ENCODE data around the gene MICAL3.

The MICAL3 gene

DNA sequence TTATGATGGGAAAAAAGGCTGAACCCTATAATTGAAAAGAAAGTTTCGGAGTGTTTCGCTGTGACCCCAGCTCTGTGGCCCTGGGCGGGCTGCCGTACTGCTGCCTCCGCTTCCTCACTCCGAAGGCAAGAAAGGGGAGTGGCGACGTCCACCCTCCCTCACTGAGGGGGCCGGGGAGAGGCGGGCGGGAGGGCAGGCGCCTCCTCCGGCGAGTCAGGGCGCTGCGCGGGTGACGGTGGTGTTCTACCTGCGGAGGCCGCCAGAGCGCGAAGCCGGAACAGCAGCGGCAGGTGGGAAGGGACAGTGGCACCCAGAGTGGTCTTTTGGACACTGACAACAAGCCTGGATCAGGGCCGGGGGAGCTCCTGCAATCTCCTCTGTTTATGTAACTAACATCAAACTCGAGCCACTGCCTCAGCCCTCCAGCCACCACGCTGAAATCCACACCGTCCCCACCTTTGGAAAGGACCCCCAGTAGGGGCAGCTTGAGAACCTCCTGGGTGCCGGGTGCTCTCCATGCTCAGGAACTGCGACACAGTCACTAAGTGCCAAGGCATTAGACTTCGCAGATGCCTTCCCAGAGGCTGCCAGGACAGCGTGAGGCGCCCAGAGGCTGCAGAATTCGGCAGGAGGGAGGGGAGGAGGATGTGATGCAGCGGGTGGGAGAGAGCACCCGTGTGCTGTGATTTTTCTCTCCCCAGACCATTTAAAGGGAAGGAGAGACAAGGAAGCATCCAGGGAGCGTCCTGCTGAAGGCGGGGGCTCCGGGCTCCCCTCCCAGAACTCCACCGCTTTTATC lies 275.6 kb downstream of the MICAL3 start:
- no peak overlapping the region for H3K4me2 ChIP-seq (ENCODE audit: low read length)
- no peaks in the 10 kb centered on the region for H3K27me3 ChIP-seq (ENCODE audit: control insufficient read depth, insufficient read depth, low read length)
- H3K79me2 ChIP-seq, result no peaks in the 10 kb centered on the region
- TF ChIP-seq, protein P1, sequence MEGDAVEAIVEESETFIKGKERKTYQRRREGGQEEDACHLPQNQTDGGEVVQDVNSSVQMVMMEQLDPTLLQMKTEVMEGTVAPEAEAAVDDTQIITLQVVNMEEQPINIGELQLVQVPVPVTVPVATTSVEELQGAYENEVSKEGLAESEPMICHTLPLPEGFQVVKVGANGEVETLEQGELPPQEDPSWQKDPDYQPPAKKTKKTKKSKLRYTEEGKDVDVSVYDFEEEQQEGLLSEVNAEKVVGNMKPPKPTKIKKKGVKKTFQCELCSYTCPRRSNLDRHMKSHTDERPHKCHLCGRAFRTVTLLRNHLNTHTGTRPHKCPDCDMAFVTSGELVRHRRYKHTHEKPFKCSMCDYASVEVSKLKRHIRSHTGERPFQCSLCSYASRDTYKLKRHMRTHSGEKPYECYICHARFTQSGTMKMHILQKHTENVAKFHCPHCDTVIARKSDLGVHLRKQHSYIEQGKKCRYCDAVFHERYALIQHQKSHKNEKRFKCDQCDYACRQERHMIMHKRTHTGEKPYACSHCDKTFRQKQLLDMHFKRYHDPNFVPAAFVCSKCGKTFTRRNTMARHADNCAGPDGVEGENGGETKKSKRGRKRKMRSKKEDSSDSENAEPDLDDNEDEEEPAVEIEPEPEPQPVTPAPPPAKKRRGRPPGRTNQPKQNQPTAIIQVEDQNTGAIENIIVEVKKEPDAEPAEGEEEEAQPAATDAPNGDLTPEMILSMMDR (IDR thresholded peaks at IDR 0.05), result no peak
- H3K9ac ChIP-seq, result no peak overlapping the region
- H3K4me1 ChIP-seq, result peaks cover 2% of the 10 kb centered on the region
- H3K27ac ChIP-seq, result no peak overlapping the region
- no peak overlapping the region for H3K4me3 ChIP-seq (ENCODE audit: low read depth, low read length)
- H3K36me3 ChIP-seq (ENCODE audit: control insufficient read depth, insufficient read depth, low read length), result no peaks in the 10 kb centered on the region
- no peak overlapping the region for H2AFZ ChIP-seq
- no peaks in the 10 kb centered on the region for H3K9me3 ChIP-seq (ENCODE audit: control insufficient read depth, low read length)

DNA sequence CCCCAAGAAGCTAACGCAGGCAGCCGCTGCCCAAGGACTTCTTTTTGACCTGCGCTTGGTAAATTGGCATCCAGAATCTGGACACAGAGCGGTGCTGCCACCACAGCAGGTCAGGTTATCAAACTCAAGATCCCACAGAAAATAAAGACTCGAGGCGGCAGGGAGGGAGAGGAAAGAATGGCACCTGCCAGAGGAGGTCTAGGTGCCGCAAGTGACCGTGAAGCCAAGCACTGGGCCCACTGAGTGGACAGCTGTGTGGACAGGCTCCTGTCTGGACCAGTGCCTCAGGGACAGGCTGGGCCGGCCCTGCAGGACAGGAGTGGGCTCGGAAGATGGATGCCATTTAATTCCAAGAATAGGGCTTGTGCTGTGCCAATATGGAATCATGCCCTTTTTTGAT lies 277.4 kb downstream of the MICAL3 start:
- H3K4me1 ChIP-seq, result peaks cover 4% of the 10 kb centered on the region
- no peak overlapping the region for H3K4me3 ChIP-seq (ENCODE audit: low read depth, low read length)
- no peak overlapping the region for H3K4me2 ChIP-seq (ENCODE audit: low read length)
- no peaks in the 10 kb centered on the region for H3K36me3 ChIP-seq (ENCODE audit: control insufficient read depth, insufficient read depth, low read length)
- H3K9ac ChIP-seq, result no peak overlapping the region
- no peaks in the 10 kb centered on the region for H3K27me3 ChIP-seq (ENCODE audit: control insufficient read depth, insufficient read depth, low read length)
- no peaks in the 10 kb centered on the region for H3K79me2 ChIP-seq
- no peak overlapping the region for H3K27ac ChIP-seq
- TF ChIP-seq, protein P1 (IDR thresholded peaks at IDR 0.05), result no peak
- no peaks in the 10 kb centered on the region for H3K9me3 ChIP-seq (ENCODE audit: control insufficient read depth, low read length)
- H2AFZ ChIP-seq, result no peak overlapping the region

DNA sequence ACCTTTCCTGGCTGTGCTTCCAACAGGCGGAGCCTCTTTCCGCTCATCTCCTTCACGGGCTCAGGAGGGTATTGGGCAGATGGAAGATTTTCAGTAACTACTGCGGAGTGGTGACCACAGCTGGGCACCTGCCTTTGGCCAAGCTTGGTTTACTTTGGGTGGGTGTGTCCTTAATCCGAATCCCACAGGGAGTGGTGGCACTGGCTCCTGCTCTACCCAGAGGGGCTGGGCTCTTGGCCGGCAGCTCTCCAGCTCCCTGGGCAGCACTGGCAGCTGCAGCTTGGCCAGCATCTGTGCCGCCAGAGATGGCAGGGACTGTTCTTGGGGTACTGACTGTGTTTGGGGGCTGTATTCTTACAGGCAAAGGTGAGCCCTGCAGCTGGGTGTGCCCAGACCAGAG lies 279.9 kb downstream of the MICAL3 start:
- no peak overlapping the region for H3K27ac ChIP-seq
- peaks cover 4% of the 10 kb centered on the region for H3K4me1 ChIP-seq
- no peak overlapping the region for H3K4me2 ChIP-seq (ENCODE audit: low read length)
- H3K27me3 ChIP-seq (ENCODE audit: control insufficient read depth, insufficient read depth, low read length), result no peaks in the 10 kb centered on the region
- no peaks in the 10 kb centered on the region for H3K9me3 ChIP-seq (ENCODE audit: control insufficient read depth, low read length)
- peak overlapping the region; percentile 50 for H2AFZ ChIP-seq
- no peaks in the 10 kb centered on the region for H3K36me3 ChIP-seq (ENCODE audit: control insufficient read depth, insufficient read depth, low read length)
- H3K4me3 ChIP-seq (ENCODE audit: low read depth, low read length), result no peak overlapping the region
- H3K9ac ChIP-seq, result no peak overlapping the region
- TF ChIP-seq, protein P1 (IDR thresholded peaks at IDR 0.05), result no peak
- H3K79me2 ChIP-seq, result no peaks in the 10 kb centered on the region

DNA sequence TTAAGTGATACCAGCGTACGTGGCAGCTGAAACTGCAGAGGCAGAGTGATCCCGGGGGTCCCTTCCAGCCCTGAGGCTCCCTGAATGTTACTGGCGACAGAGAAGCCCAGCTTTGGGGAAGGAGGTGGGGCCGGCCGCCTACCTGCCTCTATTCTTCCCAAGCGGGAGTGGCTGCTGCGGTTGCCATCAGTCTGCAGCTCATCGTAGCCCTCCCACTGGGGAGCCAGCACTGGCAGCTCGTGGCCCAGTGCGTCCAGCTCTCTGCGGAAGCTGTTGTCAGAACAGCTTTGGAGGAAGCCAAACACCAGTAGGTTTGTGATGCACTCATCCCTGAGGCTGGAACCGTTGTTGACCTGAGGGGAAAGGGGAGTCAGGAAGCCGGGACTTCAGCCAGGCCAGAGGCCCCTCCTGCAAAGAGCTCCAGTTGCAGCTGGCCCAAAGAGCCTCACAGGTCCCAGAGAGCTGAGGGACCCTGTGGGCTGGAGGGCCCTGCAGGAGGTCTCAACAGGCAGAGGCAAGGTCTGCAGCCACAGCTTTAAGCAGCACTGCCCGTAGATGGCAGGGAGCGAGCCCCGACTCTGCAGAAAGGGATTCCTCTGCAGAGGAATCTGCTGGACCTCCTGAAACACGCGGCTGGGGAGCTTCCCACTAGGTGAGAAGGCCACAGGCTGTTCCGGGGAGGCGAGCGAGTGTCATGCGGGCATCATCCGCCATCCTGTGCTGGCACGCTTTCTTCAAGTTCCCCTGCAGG lies 280.5 kb downstream of the MICAL3 start:
- peak overlapping the region; percentile 50 for H2AFZ ChIP-seq
- H3K4me3 ChIP-seq (ENCODE audit: low read depth, low read length), result no peak overlapping the region
- H3K4me1 ChIP-seq, result peaks cover 4% of the 10 kb centered on the region
- H3K79me2 ChIP-seq, result no peaks in the 10 kb centered on the region
- H3K9me3 ChIP-seq (ENCODE audit: control insufficient read depth, low read length), result no peaks in the 10 kb centered on the region
- no peaks in the 10 kb centered on the region for H3K27me3 ChIP-seq (ENCODE audit: control insufficient read depth, insufficient read depth, low read length)
- H3K36me3 ChIP-seq (ENCODE audit: control insufficient read depth, insufficient read depth, low read length), result no peaks in the 10 kb centered on the region
- H3K4me2 ChIP-seq (ENCODE audit: low read length), result no peak overlapping the region
- TF ChIP-seq, protein P1 (IDR thresholded peaks at IDR 0.05), result no peak
- H3K27ac ChIP-seq, result no peak overlapping the region
- no peak overlapping the region for H3K9ac ChIP-seq
